Activated naive CD8-positive, alpha-beta T cell treated with anti-CD3 and anti-CD28 coated beads, Interleukin-2, amount 50 U/mL, for 16 hours (primary cell): ENCODE results near the gene RNF215.
A peak's percentile ranks its signal among the peaks of the same experiment; 100 is the strongest.
"Not testable (repeated sequence)": the region's sequence is repeated elsewhere in the genome, so short reads cannot be mapped to it uniquely, and the experiment has no call there.

ENCODE experiments used
- DNase-seq: peaks from one replicate; pipeline ENCODE4 v3.0.0-alpha.2; 2020; ENCODE audit warnings: low read depth, low spot score

RNF215 gene

GRCh38 chr22:30362651-30363281, 24.4 kb downstream of the RNF215 start:
- no peak for DNase-seq

- no peak for DNase-seq
Measured at GRCh38 chr22:30361916-30362650, 25.1 kb downstream of the RNF215 start.

- DNase-seq = no peak
Measured at GRCh38 chr22:30358541-30358940, 28.7 kb downstream of the RNF215 start.

- no peak for DNase-seq
Measured at GRCh38 chr22:30357650-30358215, 29.5 kb downstream of the RNF215 start.

GRCh38 chr22:30357236-30357570, 30.0 kb downstream of the RNF215 start:
- DNase-seq = no peak

GRCh38 chr22:30356449-30357235, 30.6 kb downstream of the RNF215 start, which contains the start of the genes CCDC157 and SF3A1:
CCDC157 (plus strand) TSS chr22:30357007; CDS start chr22:30366001, 8,994 bp downstream.
SF3A1 (minus strand) TSS chr22:30356894; CDS start chr22:30356792, 102 bp downstream.
- peak; percentile 65 for DNase-seq

GRCh38 chr22:30354644-30355043, 32.6 kb downstream of the RNF215 start:
- DNase-seq = no peak

- no peak for DNase-seq
Measured at GRCh38 chr22:30351226-30351625, 36.0 kb downstream of the RNF215 start.

GRCh38 chr22:30348809-30349208, 38.4 kb downstream of the RNF215 start:
- no peak for DNase-seq

- no peak for DNase-seq
Measured at GRCh38 chr22:30348404-30348803, 38.8 kb downstream of the RNF215 start.

- no peak for DNase-seq
Measured at GRCh38 chr22:30347255-30347892, 39.8 kb downstream of the RNF215 start.

- no peak for DNase-seq
Measured at GRCh38 chr22:30344447-30345200, 42.6 kb downstream of the RNF215 start.

- DNase-seq = no peak
Measured at GRCh38 chr22:30340911-30341685, 46.1 kb downstream of the RNF215 start.

GRCh38 chr22:30338802-30339201, 48.4 kb downstream of the RNF215 start:
- DNase-seq = no peak

GRCh38 chr22:30338341-30338740, 48.9 kb downstream of the RNF215 start:
- DNase-seq = not testable (repeated sequence)

GRCh38 chr22:30337461-30337778, 49.8 kb downstream of the RNF215 start:
- no peak for DNase-seq

- DNase-seq = no peak
Measured at GRCh38 chr22:30336752-30337460, 50.3 kb downstream of the RNF215 start.

GRCh38 chr22:30335236-30335635, 52.0 kb downstream of the RNF215 start:
- DNase-seq = no peak

- DNase-seq = no peak
Measured at GRCh38 chr22:30334646-30335045, 52.6 kb downstream of the RNF215 start.

- DNase-seq = no peak
Measured at GRCh38 chr22:30333707-30334087, 53.5 kb downstream of the RNF215 start.
